ENCODE data around the gene ARHGEF28. TPM values are rescaled to one million over a fixed set of nuclear protein-coding genes. Genes with fewer than 3 reads are reported as not detected.

The ARHGEF28 gene
- total RNA-seq, 1 experiment from 2014 or later: 0.42 TPM

- Histone ChIP-seq H3K4me3 (ENCODE audit: insufficient read depth, low read depth, low read length) (no peak overlapping the region), H3K27me3 (ENCODE audit: control insufficient read depth, insufficient read depth, low read length) (no peaks in the 10 kb centered on the region), H3K36me3 (replicated peaks; ENCODE audit: control insufficient read depth, insufficient read depth, low read length) (no peaks in the 10 kb centered on the region)
- DNase-seq: no peak
Measured at GRCh38 chr5:73989956-73990355, 364.0 kb downstream of the ARHGEF28 start.

Other genes starting within 250 kb of the ARHGEF28 start
- 2.5 and 2.6 TPM in 2 replicates for gene FOXD1, start 177.4 kb upstream of the ARHGEF28 start, total RNA-seq (2014; rRNA removed; shearing (Covaris generic))
- gene BTF3, start 127.8 kb upstream of the ARHGEF28 start, total RNA-seq (2014; rRNA removed; shearing (Covaris generic)): 347 and 420 TPM in 2 replicates
- 16.2 and 28.2 TPM in 2 replicates for gene ANKRA2, start 60.6 kb upstream of the ARHGEF28 start, total RNA-seq (2014; rRNA removed; shearing (Covaris generic))
- gene UTP15, start 60.5 kb upstream of the ARHGEF28 start, total RNA-seq (2014; rRNA removed; shearing (Covaris generic)): 24.6 and 38.7 TPM in 2 replicates

Measured in H7 (cell line).